Pancreas (tissue), 10 donors: ENCODE data around the gene ARFGAP3. TPM values are rescaled to one million over a fixed set of nuclear protein-coding genes. Genes with fewer than 3 reads are reported as not detected.

ENCODE experiments used
- ATAC-seq, 4 donors: fragments of 200-7000 bp; cut with Tn5 transposase; one replicate each; pipeline versions ENCODE4 v1.8.0 to v1.9.1; 2020; ENCODE audit warnings: mild to moderate bottlenecking in 4 of 4, moderate library complexity in 4 of 4
- DNase-seq, 6 donors: peaks; one replicate each; pipeline ENCODE4 v3.0.0-alpha.2; 2020
- FAIRE-seq: peaks from 2 replicates; lab custom pipeline; 2012; peaks lifted over from hg19 to GRCh38; lab: Jason Lieb, UNC
- H3K27ac ChIP-seq, 4 donors: fragments of 200-600 bp; sonication (generic); 1 replicate in 3 of 4; 2 replicates in 1 of 4; pipeline versions ENCODE4 v1.5.0 to v1.8.0; 2020
- H3K27me3 ChIP-seq, 4 donors: fragments of 200-600 bp; one replicate each; pipeline ENCODE4 v1.8.0; 2021
- H3K36me3 ChIP-seq, 3 donors: fragments of 200-600 bp; sonication (generic) in 1 of 3; one replicate each; pipeline versions ENCODE4 v1.5.0 to v1.8.0; 2020 to 2021
- H3K4me1 ChIP-seq, 3 donors: fragments of 200-600 bp; one replicate each; pipeline ENCODE4 v1.8.0; 2021
- H3K4me3 ChIP-seq, 4 donors: fragments of 200-600 bp; sonication (generic) in 2 of 4; one replicate each; pipeline versions ENCODE4 v1.5.0 to v1.8.0; 2020 to 2021
- H3K9me3 ChIP-seq, 4 donors: fragments of 200-600 bp; one replicate each; pipeline ENCODE4 v1.8.0; 2021
- CTCF ChIP-seq, 4 donors: fragments of 200-600 bp; sonication (generic) in 3 of 4; IDR thresholded peaks; one replicate each; pipeline versions ENCODE4 v1.5.0 to v1.8.0; 2021; ENCODE audit warnings: antibody characterized with exemption in 4 of 4
- WGBS, 2 donors: extraction: QIAGEN DNeasy Blood & Tissue Kit; methylation state at CpG; one replicate each; pipeline ENCODE4 v1.1.7; 2013; 5-methylcytosine and 5-hydroxymethylcytosine counted together
- intact Hi-C, 3 donors: fragments of 100-400 bp; cut with DNase I; formaldehyde crosslinking; loops; one replicate each; pipeline versions ENCODE4 v1.11.1 to v1.14.2; 2022
- polyA plus RNA-seq, 2 donors: library from polyadenylated mRNA; stranded (reverse); fragments of 200-250 nt; gene quantifications; one replicate each; pipeline ENCODE4 v1.2.3, GENCODE V29; 2013
- total RNA-seq, 6 donors: library from RNA; stranded (reverse); fragmentation: NEBNext Ultra II Directional in 4 of 6; extraction: Animal tissue kit (Norgen Biotek cat#: 25700) in 4 of 6; gene quantifications; one replicate each; pipeline versions ENCODE4 v1.2.1 to v1.2.4, GENCODE V29; 2021 to 2023
- donor health status: healthy with polysubstance abuse.
- donor health status: DM: no; HTN: no; CAD: no; lungs with moderate emphysema.
- donor health status: DM: no; HTN: no; CAD: no.
- donor health status: control.
- donor health status: control.
- donor health status: Bipolar disorder and iron deficiency.
- donor health status: DM: yes; HTN: yes; CAD: no.
- donor health status: DM: no; HTN: no; CAD: no.
- donor health status: DM: no; HTN: no; CAD: no.
- donor health status: DM: yes; HTN: yes; CAD: no.

ARFGAP3 gene
- total and polyA plus RNA-seq, 8 donors = 39.1 to 75.3 (median 61.1) TPM

GRCh38 chr22:42801252-42802080 lies 55.6 kb downstream of the ARFGAP3 start:
- Histone ChIP-seq H3K4me3 (no peak overlapping the region), H3K27ac (no peak overlapping the region), H3K36me3 (peaks cover 0 to 62% (median 13%) of the 10 kb centered on the region in 3 donors), H3K27me3 (no peaks in the 10 kb centered on the region), H3K9me3 (no peaks in the 10 kb centered on the region), H3K4me1 (peaks cover 12 to 13% (median 13%) of the 10 kb centered on the region in 3 donors)
- WGBS, 2 donors = 94 to 95% methylated on average over 12 of the region's 12 CpGs
- no peak for FAIRE-seq
- TF ChIP-seq CTCF (IDR thresholded peaks at IDR 0.05) = no peak
- DNase-seq = no peak
- intact Hi-C loops = no loop called here
- ATAC-seq = no peak

- FAIRE-seq (no peak), ATAC-seq (no peak), DNase-seq (no peak)
- Histone ChIP-seq H3K9me3 (no peaks in the 10 kb centered on the region), H3K27me3 (no peaks in the 10 kb centered on the region), H3K27ac (no peak overlapping the region), H3K36me3 (peaks cover 0 to 59% (median 13%) of the 10 kb centered on the region in 3 donors), H3K4me3 (no peak overlapping the region), H3K4me1 (peaks cover 4 to 5% (median 4%) of the 10 kb centered on the region in 3 donors)
- 94 to 95% methylated on average over 9 of the region's 9 CpGs for WGBS, 2 donors
- TF ChIP-seq CTCF (IDR thresholded peaks at IDR 0.05) = no peak
- intact Hi-C loops = no loop called here
These were observed 56.4 kb downstream of the ARFGAP3 start for GRCh38 chr22:42800451-42801251.

GRCh38 chr22:42799461-42800405 lies 57.3 kb downstream of the ARFGAP3 start:
- H3K4me3 ChIP-seq = no peak overlapping the region
- H3K4me1 ChIP-seq = no peaks in the 10 kb centered on the region
- no peak for ATAC-seq
- H3K9me3 ChIP-seq = no peaks in the 10 kb centered on the region
- 92 to 94% methylated on average over 8 of the region's 8 CpGs for WGBS, 2 donors
- TF ChIP-seq CTCF (IDR thresholded peaks at IDR 0.05) = no peak
- H3K36me3 ChIP-seq = peaks cover 0 to 64% (median 13%) of the 10 kb centered on the region in 3 donors
- intact Hi-C loops = no loop called here
- no peak for DNase-seq
- FAIRE-seq = no peak
- H3K27me3 ChIP-seq = no peaks in the 10 kb centered on the region
- H3K27ac ChIP-seq = no peak overlapping the region

GRCh38 chr22:42799061-42799460 lies 58.0 kb downstream of the ARFGAP3 start:
- H3K9me3 ChIP-seq = no peaks in the 10 kb centered on the region
- no peaks in the 10 kb centered on the region for H3K4me1 ChIP-seq
- no peak overlapping the region for H3K27ac ChIP-seq
- no peak for TF ChIP-seq CTCF (IDR thresholded peaks at IDR 0.05)
- H3K4me3 ChIP-seq = no peak overlapping the region
- no peak for DNase-seq
- ATAC-seq = no peak
- FAIRE-seq = no peak
- H3K36me3 ChIP-seq = peaks cover 0 to 64% (median 13%) of the 10 kb centered on the region in 3 donors
- intact Hi-C loops = no loop called here
- WGBS, 2 donors = 87 to 89% methylated on average over 10 of the region's 10 CpGs
- H3K27me3 ChIP-seq = no peaks in the 10 kb centered on the region
